Measurements from ENCODE around the gene TPRG1L.

TPRG1L gene

GRCh38 chr1:3676581-3677470 lies 52.0 kb downstream of the TPRG1L start:
- no peak for DNase-seq (ENCODE audit: low read depth)

GRCh38 chr1:3677484-3677883 lies 52.7 kb downstream of the TPRG1L start:
- no peak overlapping the region for H3K4me3 ChIP-seq (ENCODE audit: low read length)
- TF ChIP-seq CTCF (conservative IDR thresholded peaks at IDR 0.05; ENCODE audit: low read depth, low read length) = no peak
- no peak for DNase-seq (ENCODE audit: low read depth)

More at GRCh38 chr1:3676581-3677470, 52.0 kb downstream of the TPRG1L start:
- TF ChIP-seq CTCF (conservative IDR thresholded peaks at IDR 0.05; ENCODE audit: low read depth, low read length) = no peak
- no peak overlapping the region for H3K4me3 ChIP-seq (ENCODE audit: low read length)

GRCh38 chr1:3678361-3679097 lies 53.7 kb downstream of the TPRG1L start:
- no peak overlapping the region for H3K4me3 ChIP-seq (ENCODE audit: low read length)
- DNase-seq (ENCODE audit: low read depth) = no peak
- TF ChIP-seq CTCF (conservative IDR thresholded peaks at IDR 0.05; ENCODE audit: low read depth, low read length) = no peak

GRCh38 chr1:3679098-3679555 lies 54.3 kb downstream of the TPRG1L start:
- no peak for TF ChIP-seq CTCF (conservative IDR thresholded peaks at IDR 0.05; ENCODE audit: low read depth, low read length)
- H3K4me3 ChIP-seq (ENCODE audit: low read length) = no peak overlapping the region
- no peak for DNase-seq (ENCODE audit: low read depth)

Measured in retinal pigment epithelial cell (primary cell).